ES-I3 (cell line): ENCODE data around the gene MRPL43.
A peak's percentile ranks its signal among the peaks of the same experiment; 100 is the strongest.

Source experiments
- H3K36me3 ChIP-seq: 2 replicates; pipeline ENCODE4 v1.6.1; 2013; ENCODE audit warnings: mild to moderate bottlenecking, low read length, control low read depth, moderate library complexity; ENCODE audit not compliant: insufficient read depth
- H3K4me1 ChIP-seq: 2 replicates; pipeline ENCODE4 v1.6.1; 2013; ENCODE audit warnings: mild to moderate bottlenecking, control low read depth, low read length; ENCODE audit not compliant: insufficient read depth
- H3K9ac ChIP-seq: 2 replicates; pipeline ENCODE4 v1.6.1; 2013; ENCODE audit warnings: low read depth, mild to moderate bottlenecking, low read length, moderate library complexity
- H3K9me3 ChIP-seq: 2 replicates; pipeline ENCODE4 v1.6.1; 2013; ENCODE audit warnings: mild to moderate bottlenecking, low read length, moderate library complexity; ENCODE audit not compliant: control insufficient read depth, insufficient read depth

The MRPL43 gene

DNA sequence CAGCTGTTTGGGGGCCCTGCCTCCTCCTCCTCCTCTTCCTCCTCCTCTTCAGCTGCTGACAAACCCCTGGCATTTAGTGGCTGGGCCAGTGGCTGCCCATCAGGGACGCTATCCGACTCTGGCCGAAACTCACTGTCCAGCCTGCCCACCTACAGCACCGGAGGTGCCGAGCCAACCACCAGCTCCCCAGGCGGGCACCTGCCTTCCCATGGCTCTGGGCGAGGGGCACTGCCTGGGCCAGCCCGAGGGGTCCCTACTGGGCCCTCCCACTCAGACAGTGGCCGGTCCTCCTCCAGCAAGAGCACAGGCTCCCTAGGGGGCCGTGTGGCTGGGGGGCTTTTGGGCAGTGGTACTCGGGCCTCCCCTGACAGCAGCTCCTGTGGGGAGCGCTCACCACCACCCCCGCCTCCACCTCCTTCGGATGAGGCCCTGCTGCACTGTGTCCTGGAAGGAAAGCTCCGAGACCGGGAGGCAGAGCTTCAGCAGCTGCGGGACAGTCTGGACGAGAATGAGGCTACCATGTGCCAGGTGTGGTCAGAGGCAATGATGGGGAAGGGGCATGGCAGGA, 16.4 kb upstream of the MRPL43 start:
- Histone ChIP-seq H3K4me1 (peaks cover 10% of the 10 kb centered on the region), H3K36me3 (peaks cover 8% of the 10 kb centered on the region; the same call in 1 of the 2 replicates), H3K9ac (no peak overlapping the region), H3K9me3 (no peaks in the 10 kb centered on the region)

DNA sequence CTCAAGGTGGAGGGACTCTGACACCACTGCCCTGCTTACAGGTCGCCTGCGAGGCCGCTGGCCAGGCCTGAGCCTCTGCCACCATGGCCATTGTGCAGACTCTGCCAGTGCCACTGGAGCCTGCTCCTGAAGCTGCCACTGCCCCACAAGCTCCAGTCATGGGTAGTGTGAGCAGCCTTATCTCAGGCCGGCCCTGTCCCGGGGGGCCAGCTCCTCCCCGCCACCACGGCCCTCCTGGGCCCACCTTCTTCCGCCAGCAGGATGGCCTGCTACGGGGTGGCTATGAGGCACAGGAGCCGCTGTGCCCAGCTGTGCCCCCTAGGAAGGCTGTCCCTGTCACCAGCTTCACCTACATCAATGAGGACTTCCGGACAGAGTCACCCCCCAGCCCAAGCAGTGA, 15.2 kb upstream of the MRPL43 start:
- Histone ChIP-seq H3K4me1 (peaks cover 7% of the 10 kb centered on the region), H3K9ac (no peak overlapping the region), H3K9me3 (no peaks in the 10 kb centered on the region), H3K36me3 (peaks cover 8% of the 10 kb centered on the region; the same call in 1 of the 2 replicates)

DNA sequence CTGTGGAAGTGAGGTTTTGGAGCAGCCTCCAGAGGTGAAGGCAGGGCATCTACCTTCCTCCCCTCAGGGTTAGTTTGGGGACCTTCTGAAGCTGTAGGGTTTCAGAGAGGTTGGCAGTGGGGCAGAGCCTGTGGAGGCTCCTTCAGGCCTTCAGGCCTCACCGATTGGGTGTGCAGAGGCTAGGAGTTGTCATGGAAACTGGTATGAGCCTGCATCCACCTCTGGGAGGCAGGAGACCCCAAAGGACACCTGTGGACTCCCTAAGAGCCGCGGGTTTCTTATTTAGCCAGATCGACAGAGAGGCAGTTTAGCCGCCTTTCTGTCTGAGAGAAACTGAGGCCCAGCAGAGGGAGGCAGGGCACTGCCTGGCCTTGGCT, 14.3 kb upstream of the MRPL43 start:
- H3K4me1 ChIP-seq, result peaks cover 7% of the 10 kb centered on the region
- H3K9ac ChIP-seq, result no peak overlapping the region
- no peaks in the 10 kb centered on the region for H3K9me3 ChIP-seq
- peaks cover 8% of the 10 kb centered on the region; the same call in 1 of the 2 replicates for H3K36me3 ChIP-seq

DNA sequence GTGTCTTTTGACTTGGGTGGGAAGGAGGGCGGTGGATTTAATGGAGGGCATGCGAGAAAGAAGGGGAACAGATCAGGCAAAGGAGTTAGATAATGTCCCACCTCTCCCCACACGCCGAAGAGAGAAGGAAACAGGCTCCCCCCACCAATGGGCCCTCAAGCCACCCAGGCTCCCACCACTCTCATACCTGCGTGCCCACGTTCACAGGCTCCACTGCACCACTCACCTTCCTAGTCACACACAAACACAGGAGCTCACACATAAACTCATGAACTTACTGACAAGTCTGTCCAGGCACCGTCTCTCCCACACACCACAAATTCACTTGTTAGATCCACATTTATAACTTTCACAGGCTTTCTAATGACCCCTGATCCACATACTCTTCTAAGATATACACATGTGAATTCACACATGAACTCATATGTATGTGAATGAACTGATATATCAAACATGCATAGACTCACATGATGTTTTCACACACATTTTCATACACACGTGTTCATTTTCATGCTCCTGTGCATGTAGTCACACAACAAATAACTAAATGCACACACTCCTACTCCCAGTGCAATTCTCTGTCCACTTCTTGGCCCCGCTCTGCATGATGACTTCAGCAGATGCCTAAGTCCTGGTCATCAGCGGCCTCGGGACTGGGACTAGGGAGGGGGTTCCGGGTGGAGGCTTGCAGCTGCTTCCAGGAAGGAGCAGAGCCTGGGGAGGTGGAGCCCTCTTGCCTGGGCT, 13.8 kb upstream of the MRPL43 start:
- Histone ChIP-seq H3K36me3 (peaks cover 6% of the 10 kb centered on the region; the same call in 1 of the 2 replicates), H3K9ac (peak overlapping the region; percentile 66; the same call in 1 of the 2 replicates), H3K4me1 (peaks cover 11% of the 10 kb centered on the region)

DNA sequence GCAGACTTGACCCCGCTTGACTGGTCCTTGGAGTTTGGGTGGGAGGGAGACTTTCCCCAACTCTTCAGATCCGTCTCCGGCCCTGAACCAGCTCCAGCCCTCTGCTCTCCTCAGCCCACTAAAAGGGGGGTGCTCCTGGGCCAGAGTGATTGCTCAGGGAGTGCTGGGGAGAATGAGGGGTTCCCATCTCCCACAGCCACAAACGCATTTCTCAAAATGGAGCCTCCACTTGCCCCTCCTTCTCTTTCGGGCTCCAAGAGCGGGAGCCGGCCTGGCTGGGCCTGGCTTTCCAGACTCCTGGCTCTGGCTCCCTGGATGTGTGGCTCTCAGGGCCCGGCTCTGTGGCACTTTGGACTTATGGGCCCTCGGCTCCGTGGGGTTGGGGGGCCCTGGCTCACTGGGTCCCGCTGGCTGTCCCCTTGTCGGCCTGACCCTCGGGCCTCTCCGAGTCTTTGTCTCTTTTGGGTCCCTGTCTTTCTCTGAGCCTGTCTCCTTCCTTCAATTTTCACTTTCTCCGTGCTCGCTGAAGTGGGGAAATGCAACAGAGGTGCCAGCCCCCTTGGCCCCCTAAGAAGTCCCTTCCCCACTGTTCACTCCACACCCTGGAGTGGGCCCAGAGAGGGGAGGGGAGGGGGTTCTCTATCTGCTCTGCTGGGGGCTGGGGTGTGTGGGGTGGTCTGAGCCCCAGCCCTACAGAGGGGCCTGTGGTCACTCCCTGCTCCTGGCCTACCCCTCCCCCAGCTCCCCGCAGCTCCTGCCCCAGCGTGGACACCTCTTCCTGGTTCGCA, 13.0 kb upstream of the MRPL43 start:
- H3K4me1 ChIP-seq, result peaks cover 11% of the 10 kb centered on the region
- H3K9me3 ChIP-seq, result no peaks in the 10 kb centered on the region
- peak overlapping the region; percentile 66 for H3K9ac ChIP-seq
- H3K36me3 ChIP-seq, result peaks cover 5% of the 10 kb centered on the region; the same call in 1 of the 2 replicates

More for the DNA sequence above, 13.8 kb upstream of the MRPL43 start:
- H3K9me3 ChIP-seq, result no peaks in the 10 kb centered on the region

DNA sequence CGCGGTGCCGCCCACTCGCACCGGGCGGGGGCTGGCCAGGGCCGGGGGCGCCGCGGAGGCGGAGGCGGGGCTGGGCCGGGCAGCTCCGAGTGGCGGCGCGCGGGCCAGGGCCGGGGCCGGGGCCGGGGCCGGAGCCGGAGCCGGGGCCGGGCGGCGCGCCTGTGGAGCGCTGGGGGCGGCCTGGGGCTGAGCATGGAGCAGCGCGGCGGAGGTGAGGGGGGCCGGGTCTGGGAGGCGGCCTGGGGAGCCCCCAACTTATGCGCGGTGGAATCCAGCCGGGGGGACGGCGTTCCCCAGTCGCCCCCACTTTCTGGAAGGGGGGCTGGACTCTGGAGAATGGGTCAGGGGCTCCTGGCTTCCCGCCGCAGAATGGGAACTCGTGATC, 12.4 kb upstream of the MRPL43 start, which contains the start of gene LZTS2:
LZTS2 (plus strand) TSS at position 67 of the 385 bp plus-strand sequence. CDS start 2,731 bp downstream, outside the sequence.
- Histone ChIP-seq H3K9ac (peak within 1 kb of the TSS; percentile 66), H3K9me3 (no peaks in the 10 kb centered on the region), H3K4me1 (peaks cover 12% of the 10 kb centered on the region), H3K36me3 (peaks cover 5% of the 10 kb centered on the region; the same call in 1 of the 2 replicates)

DNA sequence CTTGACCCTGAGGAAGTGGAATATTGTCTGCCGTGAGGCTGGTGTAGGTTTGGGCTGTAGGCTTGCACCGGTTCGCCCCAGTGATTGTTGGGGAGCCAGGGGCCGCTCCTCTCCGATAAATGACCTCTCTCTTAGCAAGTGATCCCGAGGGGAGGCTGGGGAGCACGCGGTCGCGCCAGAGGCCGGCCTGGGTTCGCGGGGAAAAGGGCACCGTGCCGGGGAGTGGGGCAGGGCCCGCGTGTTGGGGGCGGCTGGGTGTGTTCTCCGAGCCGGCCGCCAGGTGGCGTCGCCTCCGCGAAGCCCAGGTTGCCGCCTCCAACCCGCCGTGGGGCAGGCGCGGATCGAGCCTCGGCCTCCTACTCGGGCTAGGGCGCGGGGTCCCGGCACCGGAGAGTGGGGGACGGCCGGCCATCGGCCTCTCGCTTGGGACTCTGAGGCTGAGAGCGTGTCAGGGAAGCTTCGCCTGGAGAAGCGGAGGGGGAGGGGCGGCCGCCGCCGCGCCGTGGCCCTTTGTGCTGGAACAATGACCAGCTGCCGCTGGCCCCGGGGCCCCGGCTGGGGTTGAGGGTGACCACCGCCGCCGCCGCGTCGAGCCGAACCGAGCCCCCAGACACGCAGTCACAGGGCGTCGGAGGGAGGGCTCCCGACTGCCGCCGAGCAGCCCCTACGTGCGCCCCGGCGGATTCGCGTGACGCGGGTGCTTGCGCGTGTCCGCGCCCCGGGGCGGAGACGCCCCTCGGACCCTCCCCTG, 11.9 kb upstream of the MRPL43 start:
- H3K36me3 ChIP-seq, result peaks cover 5% of the 10 kb centered on the region; the same call in 1 of the 2 replicates
- H3K9me3 ChIP-seq, result no peaks in the 10 kb centered on the region
- H3K9ac ChIP-seq, result peak overlapping the region; percentile 66
- peaks cover 16% of the 10 kb centered on the region for H3K4me1 ChIP-seq

DNA sequence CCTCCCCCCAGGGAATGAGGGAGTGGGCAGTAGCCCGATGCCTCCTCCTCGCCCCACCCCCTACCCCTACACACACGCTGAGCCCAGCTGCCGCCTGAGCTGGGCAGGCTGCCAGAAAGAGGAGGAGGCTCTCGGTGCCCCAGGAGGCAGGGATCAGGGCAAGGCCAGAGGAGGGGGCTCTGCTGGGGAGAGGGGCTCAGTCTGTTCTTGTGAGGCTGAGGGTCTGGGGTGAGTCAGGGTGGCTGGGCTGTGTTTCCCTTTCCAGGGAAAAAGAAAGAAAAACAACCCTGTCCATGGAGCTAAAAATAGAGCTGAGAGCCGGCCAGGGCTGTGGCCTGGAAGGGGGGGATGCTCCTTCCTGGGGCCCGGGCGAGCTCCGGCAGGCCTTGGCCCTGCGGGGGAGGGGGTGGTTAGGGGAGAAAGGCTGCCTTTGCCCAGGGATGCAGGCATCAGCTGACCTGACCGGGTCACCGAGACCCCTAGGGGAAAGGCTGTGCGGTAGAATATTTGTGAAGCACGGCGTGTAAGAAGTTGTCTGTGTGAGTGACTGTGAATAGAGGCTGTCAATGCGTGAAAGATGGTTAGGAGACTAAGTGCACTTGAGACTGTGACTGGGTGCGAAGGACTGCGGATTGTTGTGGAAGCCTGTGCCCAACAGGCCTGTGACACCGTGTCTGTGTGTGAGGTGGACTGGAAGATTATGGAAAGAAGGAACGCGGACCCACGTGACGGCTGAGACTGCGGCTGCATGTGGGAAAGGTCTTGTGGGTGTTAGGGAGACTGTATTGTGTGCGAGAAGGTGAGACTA, 11.1 kb upstream of the MRPL43 start:
- H3K9me3 ChIP-seq, result no peaks in the 10 kb centered on the region
- H3K9ac ChIP-seq, result peak overlapping the region; percentile 66
- H3K4me1 ChIP-seq, result peaks cover 16% of the 10 kb centered on the region
- peaks cover 12% of the 10 kb centered on the region; the same call in 1 of the 2 replicates for H3K36me3 ChIP-seq

DNA sequence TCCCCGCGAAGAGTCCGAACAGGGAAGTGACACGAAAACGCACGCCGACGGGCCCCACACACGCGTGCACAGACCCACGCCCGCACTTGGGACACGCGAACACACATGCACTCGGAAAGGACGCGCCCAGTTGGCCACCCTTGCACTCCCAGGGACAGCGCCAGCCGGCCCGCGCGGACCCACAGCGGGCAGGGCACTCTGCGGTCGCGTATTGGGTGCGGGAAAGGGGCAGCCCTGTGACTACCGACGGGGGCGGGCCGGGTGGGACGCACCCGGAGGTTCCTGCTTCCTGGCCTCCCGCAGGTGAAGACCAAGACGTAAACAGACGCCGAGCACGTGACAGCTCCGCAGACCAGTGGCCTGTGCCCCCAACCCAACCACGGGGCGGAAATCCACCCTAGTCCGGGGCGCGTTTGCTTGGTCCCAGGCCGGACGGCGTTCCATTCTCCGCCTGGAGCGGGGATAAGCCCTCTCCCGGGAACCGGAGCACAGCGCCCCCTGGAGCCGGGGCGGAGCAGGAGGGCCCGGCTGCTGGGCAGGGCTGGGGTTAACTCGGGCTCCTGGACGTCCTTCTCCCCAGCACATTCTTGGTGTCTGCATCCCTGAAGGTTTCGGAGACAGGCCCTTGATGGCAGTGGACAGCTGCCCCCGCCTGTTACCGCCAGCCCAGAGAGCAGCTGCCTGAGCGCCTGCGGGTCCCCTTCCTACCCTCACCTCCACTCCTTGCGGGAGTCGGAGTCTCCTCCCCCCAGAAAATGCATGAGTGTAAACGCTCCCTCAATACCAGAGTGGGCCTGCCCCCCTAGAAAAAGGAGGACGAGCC, 10.3 kb upstream of the MRPL43 start:
- Histone ChIP-seq H3K4me1 (peaks cover 16% of the 10 kb centered on the region), H3K36me3 (peaks cover 9% of the 10 kb centered on the region; the same call in 1 of the 2 replicates), H3K9ac (peak overlapping the region; percentile 66; the same call in 1 of the 2 replicates), H3K9me3 (no peaks in the 10 kb centered on the region)

DNA sequence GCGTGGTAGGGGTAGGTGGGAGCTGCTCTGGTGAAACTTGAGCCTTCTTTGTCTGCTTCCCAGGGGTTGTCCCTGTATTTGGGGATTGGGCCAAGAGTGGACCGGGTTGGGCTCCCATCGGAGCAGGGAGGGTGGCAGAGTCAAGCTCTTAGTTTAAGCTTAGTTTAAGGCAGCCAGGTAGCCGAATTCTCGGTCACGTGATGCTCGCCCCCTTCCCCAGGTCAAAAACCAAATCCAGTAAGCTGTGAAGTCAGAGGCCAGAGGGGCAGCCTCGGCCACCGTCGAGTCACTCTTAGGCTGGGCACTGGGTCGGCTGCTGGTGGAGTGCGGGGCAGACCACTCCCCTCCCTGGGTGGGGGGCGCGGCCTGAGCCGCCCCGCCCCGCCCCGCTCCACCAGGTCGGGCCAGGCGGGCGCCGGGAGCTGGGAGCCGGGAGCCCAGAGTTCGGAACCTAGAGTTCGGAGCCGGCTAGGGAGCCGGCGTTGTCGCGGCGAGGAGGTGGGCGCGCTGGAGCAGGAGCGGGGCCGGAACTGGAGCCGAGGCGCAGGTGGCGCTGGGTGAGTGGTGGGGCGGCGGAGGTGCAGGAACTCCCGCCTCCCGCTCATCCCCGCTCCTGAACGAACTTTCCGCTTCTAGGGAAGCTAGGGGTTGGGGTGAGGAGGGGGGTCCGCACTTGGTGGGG, 9.5 kb upstream of the MRPL43 start:
- Histone ChIP-seq H3K4me1 (peaks cover 16% of the 10 kb centered on the region), H3K9ac (peak overlapping the region; percentile 66), H3K36me3 (peaks cover 9% of the 10 kb centered on the region; the same call in 1 of the 2 replicates), H3K9me3 (no peaks in the 10 kb centered on the region)

DNA sequence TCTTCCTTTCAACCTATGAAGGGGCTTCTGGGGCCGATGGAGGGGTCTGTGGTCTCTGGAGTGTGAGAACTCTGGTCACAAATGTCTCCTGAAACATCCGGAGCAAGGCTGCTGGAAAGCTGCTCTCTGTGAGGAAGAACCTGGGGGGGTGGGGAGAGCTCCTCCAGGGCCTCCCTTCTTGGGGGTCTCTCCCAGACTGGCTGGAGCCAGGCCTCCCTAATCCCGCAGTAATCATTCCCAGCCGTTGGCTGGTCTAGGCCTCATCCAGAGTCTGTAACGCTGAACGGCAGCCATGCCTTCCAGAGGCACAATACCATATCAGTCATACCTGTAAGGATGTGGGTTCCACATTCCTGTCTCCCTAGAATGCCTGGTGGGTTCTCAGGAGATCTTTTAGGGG, 7.9 kb upstream of the MRPL43 start:
- peaks cover 9% of the 10 kb centered on the region; the same call in 1 of the 2 replicates for H3K4me1 ChIP-seq
- no peaks in the 10 kb centered on the region for H3K9me3 ChIP-seq
- H3K36me3 ChIP-seq, result peaks cover 22% of the 10 kb centered on the region
- no peak overlapping the region for H3K9ac ChIP-seq

DNA sequence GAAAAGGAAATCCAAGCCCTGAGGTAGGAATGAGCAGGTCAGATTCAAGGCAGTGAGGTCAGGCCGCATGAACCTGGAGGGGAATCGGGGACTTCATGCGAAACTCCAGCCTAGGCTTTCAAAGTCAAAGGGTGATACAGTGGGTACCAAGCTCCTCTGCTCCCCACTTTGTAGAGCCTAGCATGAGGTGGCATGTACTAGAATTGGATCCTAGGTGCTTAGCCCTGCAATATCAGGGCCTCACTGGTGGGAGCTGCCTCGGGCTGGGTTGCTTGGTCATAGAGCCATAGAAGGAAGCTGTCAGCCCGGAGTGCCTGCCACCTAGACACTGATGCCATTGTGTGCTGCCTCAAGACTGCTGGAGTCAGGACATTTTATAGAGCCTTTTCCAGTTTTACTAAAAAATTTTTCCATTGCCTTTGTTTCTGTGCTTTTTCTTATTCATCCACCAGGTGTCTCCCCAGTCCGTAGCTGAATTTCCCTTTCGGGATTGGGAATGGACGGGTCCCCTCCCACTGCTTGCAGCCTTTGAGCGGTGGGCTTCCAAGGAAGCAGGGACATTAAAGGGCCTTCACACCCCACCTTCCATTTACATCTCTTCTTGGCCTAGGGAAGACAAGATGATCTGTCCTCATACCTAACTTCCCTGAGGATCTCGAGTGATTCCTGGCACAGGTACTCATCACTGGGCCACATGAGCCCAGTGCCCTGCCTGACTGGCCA, 6.8 kb upstream of the MRPL43 start:
- H3K9ac ChIP-seq, result no peak overlapping the region
- no peaks in the 10 kb centered on the region for H3K9me3 ChIP-seq
- H3K36me3 ChIP-seq, result peaks cover 29% of the 10 kb centered on the region
- H3K4me1 ChIP-seq, result peaks cover 9% of the 10 kb centered on the region; the same call in 1 of the 2 replicates
